Endothelial cell (in vitro differentiated cells): Measurements from ENCODE around the gene CHEK2. TPM values are rescaled to one million over a fixed set of nuclear protein-coding genes. Genes with fewer than 3 reads are reported as not detected.

Source experiments
- DNase-seq: peaks from one replicate; pipeline ENCODE4 v3.0.0; 2021; ENCODE audit warnings: low spot score
- H3K27ac Mint-ChIP-seq: one replicate; pipeline ENCODE4 v1.8.0; 2021; ENCODE audit warnings: mixed read lengths, inconsistent platforms; ENCODE audit not compliant: unreplicated experiment
- H3K27me3 Mint-ChIP-seq: one replicate; pipeline ENCODE4 v1.8.0; 2021; ENCODE audit warnings: mild to moderate bottlenecking, moderate library complexity, mixed read lengths, inconsistent platforms; ENCODE audit not compliant: unreplicated experiment
- H3K36me3 Mint-ChIP-seq: one replicate; pipeline ENCODE4 v1.8.0; 2021; ENCODE audit warnings: mild to moderate bottlenecking, low read depth, mixed read lengths, inconsistent platforms; ENCODE audit not compliant: unreplicated experiment
- H3K4me1 Mint-ChIP-seq: one replicate; pipeline ENCODE4 v1.8.0; 2021; ENCODE audit warnings: mild to moderate bottlenecking, mixed read lengths, inconsistent platforms; ENCODE audit not compliant: unreplicated experiment
- H3K4me3 Mint-ChIP-seq: one replicate; pipeline ENCODE4 v1.8.0; 2021; ENCODE audit warnings: mild to moderate bottlenecking, mixed read lengths, inconsistent platforms; ENCODE audit not compliant: unreplicated experiment
- H3K9me3 Mint-ChIP-seq: one replicate; pipeline ENCODE4 v1.8.0; 2021; ENCODE audit warnings: mixed read lengths, inconsistent platforms; ENCODE audit not compliant: unreplicated experiment
- CTCF ChIP-seq: fragments of 200-600 bp; sonication (generic); IDR thresholded peaks from one replicate; pipeline ENCODE4 v1.5.0; 2021; ENCODE audit warnings: antibody characterized with exemption; ENCODE audit not compliant: unreplicated experiment
- total RNA-seq: library from RNA; stranded (reverse); fragmentation: NEBNext Ultra II Directional; extraction: Animal tissue kit (Norgen Biotek cat#: 25700); gene quantifications from one replicate; pipeline ENCODE4 v1.2.1, GENCODE V29; 2021; ENCODE audit not compliant: unreplicated experiment

CHEK2 gene
- total RNA-seq, 1 donor from 2014 or later: 11.2 TPM

GRCh38 chr22:28734393-28734792 lies 7.2 kb downstream of the CHEK2 start:
- no peak for DNase-seq
- H3K36me3 Mint-ChIP-seq: peaks cover 9% of the 10 kb centered on the region
- no peak for TF ChIP-seq CTCF
- no peaks in the 10 kb centered on the region for H3K9me3 Mint-ChIP-seq
- no peak overlapping the region for H3K27ac Mint-ChIP-seq
- no peak overlapping the region for H3K4me3 Mint-ChIP-seq
- H3K4me1 Mint-ChIP-seq: peaks cover 9% of the 10 kb centered on the region
- H3K27me3 Mint-ChIP-seq: no peaks in the 10 kb centered on the region

DNA sequence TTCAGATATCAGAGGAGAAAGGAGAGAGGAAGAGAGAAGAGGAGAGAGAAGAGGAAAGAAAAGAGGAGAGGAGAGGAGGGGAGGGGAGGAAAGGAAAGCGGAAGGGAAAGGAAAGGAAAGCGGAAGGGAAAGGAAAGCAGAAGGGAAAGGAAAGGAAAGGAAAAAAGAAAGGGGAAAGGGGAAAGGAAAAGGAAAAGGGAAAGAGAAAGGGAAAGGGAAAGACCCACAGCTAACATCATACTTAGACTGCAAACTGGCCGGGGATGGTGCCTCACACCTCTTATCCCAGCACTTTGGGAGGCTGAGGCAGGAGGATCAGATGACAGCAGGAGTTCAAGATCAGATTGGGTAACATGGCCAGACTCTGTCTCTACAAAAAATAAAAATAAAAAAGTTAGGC lies 11.4 kb downstream of the CHEK2 start:
- DNase-seq: no peak
- H3K27ac Mint-ChIP-seq: no peak overlapping the region
- no peak overlapping the region for H3K4me3 Mint-ChIP-seq
- H3K4me1 Mint-ChIP-seq: no peaks in the 10 kb centered on the region
- no peaks in the 10 kb centered on the region for H3K27me3 Mint-ChIP-seq
- peaks cover 9% of the 10 kb centered on the region for H3K36me3 Mint-ChIP-seq
- no peak for TF ChIP-seq CTCF
- H3K9me3 Mint-ChIP-seq: no peaks in the 10 kb centered on the region

DNA sequence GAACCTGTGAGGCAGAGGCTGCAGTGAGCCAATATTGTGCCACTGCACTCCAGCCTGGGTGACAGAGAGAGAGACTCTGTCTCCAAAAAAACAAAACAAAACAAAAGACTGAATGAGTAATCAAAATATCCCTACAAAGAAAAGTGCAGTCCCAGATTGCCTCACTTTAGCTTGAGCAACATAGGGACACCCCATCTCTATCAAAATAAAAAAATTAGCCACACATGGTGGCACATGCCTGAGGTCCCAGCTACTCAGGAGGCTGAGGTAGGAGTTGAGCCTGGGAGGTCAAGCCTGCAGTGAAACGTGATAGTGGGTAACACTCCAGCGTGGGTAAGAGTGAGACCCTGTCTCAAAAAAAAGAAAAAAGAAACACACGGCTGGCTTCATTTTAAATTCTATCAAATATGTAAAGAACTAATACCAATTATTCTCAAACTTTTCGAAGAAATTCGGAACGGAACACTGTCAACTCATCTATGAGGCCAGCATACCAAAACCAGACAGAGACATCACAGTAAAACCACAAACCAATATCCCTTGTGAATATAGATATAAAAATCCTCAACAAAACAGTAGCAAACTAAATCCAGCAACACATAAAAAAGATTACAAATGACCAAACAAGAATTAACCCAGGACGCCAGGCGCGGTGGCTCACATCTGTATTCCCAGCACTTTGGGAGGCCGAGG lies 12.9 kb downstream of the CHEK2 start:
- no peak for DNase-seq
- TF ChIP-seq CTCF: no peak
- H3K4me1 Mint-ChIP-seq: no peaks in the 10 kb centered on the region
- H3K36me3 Mint-ChIP-seq: peaks cover 4% of the 10 kb centered on the region
- H3K9me3 Mint-ChIP-seq: no peaks in the 10 kb centered on the region
- H3K4me3 Mint-ChIP-seq: no peak overlapping the region
- H3K27ac Mint-ChIP-seq: no peak overlapping the region
- no peaks in the 10 kb centered on the region for H3K27me3 Mint-ChIP-seq

GRCh38 chr22:28728002-28728401 lies 13.6 kb downstream of the CHEK2 start:
- Mint-ChIP-seq H3K9me3 (no peaks in the 10 kb centered on the region), H3K36me3 (no peaks in the 10 kb centered on the region)
- no peak for TF ChIP-seq CTCF

GRCh38 chr22:28718044-28718443 lies 23.6 kb downstream of the CHEK2 start:
- H3K4me3 Mint-ChIP-seq: no peak overlapping the region
- no peak overlapping the region for H3K27ac Mint-ChIP-seq
- no peak for TF ChIP-seq CTCF
- H3K36me3 Mint-ChIP-seq: no peaks in the 10 kb centered on the region
- no peaks in the 10 kb centered on the region for H3K27me3 Mint-ChIP-seq
- no peak for DNase-seq
- H3K4me1 Mint-ChIP-seq: peaks cover 7% of the 10 kb centered on the region
- no peaks in the 10 kb centered on the region for H3K9me3 Mint-ChIP-seq

More at GRCh38 chr22:28728002-28728401, 13.6 kb downstream of the CHEK2 start:
- no peak overlapping the region for H3K4me3 Mint-ChIP-seq
- H3K27me3 Mint-ChIP-seq: no peaks in the 10 kb centered on the region
- DNase-seq: no peak
- H3K4me1 Mint-ChIP-seq: no peaks in the 10 kb centered on the region
- no peak overlapping the region for H3K27ac Mint-ChIP-seq
